ENCODE measurements around the gene RNASE13. TPM values are rescaled to one million over a fixed set of nuclear protein-coding genes. Genes with fewer than 3 reads are reported as not detected.

The RNASE13 gene
- total RNA-seq, 1 experiment from 2014 or later, result 0.15 TPM

DNA sequence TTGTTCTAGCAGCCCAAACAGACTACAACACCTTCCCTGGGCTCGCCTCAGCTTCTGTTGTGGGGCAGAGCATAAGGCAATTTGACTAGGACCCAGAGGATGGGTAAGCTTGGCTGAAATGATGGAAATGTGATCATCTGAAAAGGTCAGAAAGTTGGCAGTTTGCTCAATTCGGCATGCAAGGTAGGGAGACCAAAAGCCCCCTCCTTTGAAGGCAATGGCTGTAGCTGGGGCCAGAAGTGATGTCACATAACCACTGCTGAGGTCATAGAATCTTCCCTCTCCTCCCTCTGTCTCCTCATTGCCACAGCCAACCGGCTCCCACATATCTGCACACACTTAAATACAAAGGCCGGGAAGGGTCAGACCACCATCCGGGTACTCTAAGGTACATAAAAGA, 4.7 kb downstream of the RNASE13 start, which contains the start of gene TPPP2:
Gene TPPP2, plus strand, starts transcription at position 301 of the 400 bp plus-strand sequence. CDS start 365 bp downstream, outside the sequence.
- H3K79me2 ChIP-seq (ENCODE audit: insufficient read depth, low read length), result no peaks in the 10 kb centered on the region
- ChIA-PET POLR2A (no interaction called here), RAD21 (ENCODE audit: low non-redundant PET in 1 of 2, low total read pairs in 2 of 2, uncharacterized antibody in 2 of 2, unreplicated experiment in 2 of 2) (no interaction called here), CTCF (interaction anchor here (3.3 kb wide), 1 partner anchor 15 kb away, joined by 9 read pairs; no protein-coding TSS in a partner anchor)
- H3K27ac ChIP-seq (ENCODE audit: low read depth, low read length), result no peak within 1 kb of the TSS
- H2AFZ ChIP-seq (ENCODE audit: low read depth, low read length, poor library complexity, severe bottlenecking), result no peak within 1 kb of the TSS
- ATAC-seq (no peak), DNase-seq (ENCODE audit: low read depth, low spot score) (no peak)
- H3K27me3 ChIP-seq (ENCODE audit: insufficient read depth, low read length), result no peaks in the 10 kb centered on the region; the same call in 1 of the 2 replicates
- H3K4me3 ChIP-seq (replicated peaks in 1 of 2; ENCODE audit: low read depth in 1 of 2, low read length in 2 of 2), result no peak within 1 kb of the TSS
- no peaks in the 10 kb centered on the region for H3K9me3 ChIP-seq (ENCODE audit: control insufficient read depth in 1 of 2, insufficient read depth in 1 of 2, low read depth in 1 of 2, low read length in 2 of 2)
- H3K4me1 ChIP-seq (ENCODE audit: control insufficient read depth in 1 of 2, insufficient read depth in 2 of 2, low read length in 2 of 2), result peaks cover 7 to 8% of the 10 kb centered on the region in 2 experiments; a peak in 3 of 4 replicates
- TF ChIP-seq POLR2AphosphoS5 (IDR thresholded peaks at IDR 0.05; ENCODE audit: low read depth, low read length) (no peak), YY1 (IDR thresholded peaks at IDR 0.05; ENCODE audit: extremely low read depth, insufficient replicate concordance, low read depth, low read length) (no peak), JUND (IDR thresholded peaks at IDR 0.05) (no peak), EZH2phosphoT487 (IDR thresholded peaks at IDR 0.05; ENCODE audit: borderline replicate concordance) (no peak), SP1 (IDR thresholded peaks at IDR 0.05; ENCODE audit: low read depth) (no peak), ZFX (IDR thresholded peaks at IDR 0.05) (no peak), CTCF (IDR thresholded peaks at IDR 0.05 in 2 of 3, conservative IDR thresholded peaks at IDR 0.05 in 1 of 3; ENCODE audit: borderline replicate concordance in 1 of 3, insufficient read depth in 1 of 3, low read depth in 2 of 3, low read length in 2 of 3) (no peak)
- TF ChIP-seq, protein P1, sequence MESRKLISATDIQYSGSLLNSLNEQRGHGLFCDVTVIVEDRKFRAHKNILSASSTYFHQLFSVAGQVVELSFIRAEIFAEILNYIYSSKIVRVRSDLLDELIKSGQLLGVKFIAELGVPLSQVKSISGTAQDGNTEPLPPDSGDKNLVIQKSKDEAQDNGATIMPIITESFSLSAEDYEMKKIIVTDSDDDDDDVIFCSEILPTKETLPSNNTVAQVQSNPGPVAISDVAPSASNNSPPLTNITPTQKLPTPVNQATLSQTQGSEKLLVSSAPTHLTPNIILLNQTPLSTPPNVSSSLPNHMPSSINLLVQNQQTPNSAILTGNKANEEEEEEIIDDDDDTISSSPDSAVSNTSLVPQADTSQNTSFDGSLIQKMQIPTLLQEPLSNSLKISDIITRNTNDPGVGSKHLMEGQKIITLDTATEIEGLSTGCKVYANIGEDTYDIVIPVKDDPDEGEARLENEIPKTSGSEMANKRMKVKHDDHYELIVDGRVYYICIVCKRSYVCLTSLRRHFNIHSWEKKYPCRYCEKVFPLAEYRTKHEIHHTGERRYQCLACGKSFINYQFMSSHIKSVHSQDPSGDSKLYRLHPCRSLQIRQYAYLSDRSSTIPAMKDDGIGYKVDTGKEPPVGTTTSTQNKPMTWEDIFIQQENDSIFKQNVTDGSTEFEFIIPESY (IDR thresholded peaks at IDR 0.05; ENCODE audit: extremely low read depth, insufficient replicate concordance, low read length), result no peak
- no peaks in the 10 kb centered on the region for H3K36me3 ChIP-seq (ENCODE audit: control insufficient read depth in 1 of 2, insufficient read depth in 2 of 2, low read length in 2 of 2)
- no peak within 1 kb of the TSS for H3K4me2 ChIP-seq (ENCODE audit: low read length)
- no peaks in the 10 kb centered on the region for H3K9me2 ChIP-seq (ENCODE audit: insufficient read depth)
- H4K20me1 ChIP-seq (ENCODE audit: insufficient read depth), result no peaks in the 10 kb centered on the region
- BruUV-seq (replicated peaks), result no TSS peak
- no peak within 1 kb of the TSS for H3K9ac ChIP-seq (ENCODE audit: low read length)
- intact Hi-C loops (cut with micrococcal nuclease), result no loop called here
